ENCODE data around the gene DDX27.

DDX27 gene

GRCh38 chr20:49247792-49248191, 28.6 kb downstream of the DDX27 start:
- no peak for DNase-seq (ENCODE audit: low read depth in 2 of 2)

DNA sequence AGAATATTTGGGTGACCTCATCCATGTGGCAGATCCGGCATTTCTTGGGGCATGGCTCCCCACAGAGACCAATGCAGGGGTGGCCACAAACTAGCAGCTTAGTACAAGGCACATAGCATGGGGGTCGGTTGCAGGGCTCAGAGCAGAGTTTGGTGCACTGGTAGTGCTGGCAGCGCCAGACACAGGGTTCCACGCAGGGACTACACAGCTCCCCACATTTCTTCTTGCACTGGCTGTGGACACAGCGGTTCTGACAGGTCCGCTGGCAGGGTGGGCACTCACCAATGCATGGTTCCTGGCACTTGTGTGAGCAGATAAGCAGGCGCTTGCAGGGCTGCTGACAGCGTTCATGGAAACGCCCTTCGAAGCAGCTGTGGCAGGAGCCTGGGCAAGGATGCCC, 29.1 kb downstream of the DDX27 start:
- no peak for DNase-seq (ENCODE audit: low read depth in 2 of 2)

DNA sequence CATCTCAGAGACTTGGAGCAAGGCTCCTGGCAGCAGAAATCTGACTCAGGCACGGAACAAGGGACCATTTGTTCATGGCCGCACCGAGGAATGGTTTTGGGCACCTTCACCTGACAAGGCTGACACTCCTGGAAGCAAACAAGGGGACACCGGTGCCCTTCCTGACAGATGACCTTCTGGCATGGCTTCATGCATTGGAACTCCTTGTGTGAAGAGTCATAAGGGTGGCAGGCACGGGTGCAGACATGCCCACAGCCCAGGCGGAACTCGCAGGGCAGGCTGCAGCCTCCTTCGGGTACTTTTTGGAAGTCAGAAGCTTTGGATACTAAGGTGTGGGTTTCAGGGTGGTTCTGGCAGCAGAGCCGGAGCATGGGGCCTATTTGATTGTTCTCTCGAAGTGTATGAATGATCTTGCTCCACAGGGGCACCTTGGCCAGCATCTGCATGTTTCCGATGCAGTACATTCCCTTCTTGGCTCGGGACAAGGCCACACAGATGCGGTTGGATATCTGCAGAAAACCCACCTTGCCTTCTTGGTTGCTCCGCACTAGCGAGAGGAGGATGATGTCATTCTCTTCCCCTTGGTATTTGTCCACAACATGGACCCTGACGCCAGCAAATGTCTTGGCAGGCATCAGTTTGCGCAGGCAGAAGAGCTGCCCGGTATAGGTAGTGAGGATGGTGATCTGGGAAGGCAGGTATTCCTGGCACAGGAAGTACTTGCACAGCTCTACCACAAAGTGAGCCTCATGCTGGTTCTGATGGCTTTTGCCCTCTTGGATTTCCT, 29.9 kb downstream of the DDX27 start:
- DNase-seq (ENCODE audit: low read depth in 2 of 2) = no peak

GRCh38 chr20:49252556-49253350, 33.5 kb downstream of the DDX27 start:
- no peak for DNase-seq (ENCODE audit: low read depth in 2 of 2)

GRCh38 chr20:49256261-49256660, 37.0 kb downstream of the DDX27 start:
- no peak for DNase-seq (ENCODE audit: low read depth in 2 of 2)

- no peak for DNase-seq (ENCODE audit: low read depth in 2 of 2)
Measured at GRCh38 chr20:49259284-49259683, 40.1 kb downstream of the DDX27 start.

GRCh38 chr20:49259799-49260198, 40.6 kb downstream of the DDX27 start:
- DNase-seq (ENCODE audit: low read depth in 2 of 2) = no peak

DNA sequence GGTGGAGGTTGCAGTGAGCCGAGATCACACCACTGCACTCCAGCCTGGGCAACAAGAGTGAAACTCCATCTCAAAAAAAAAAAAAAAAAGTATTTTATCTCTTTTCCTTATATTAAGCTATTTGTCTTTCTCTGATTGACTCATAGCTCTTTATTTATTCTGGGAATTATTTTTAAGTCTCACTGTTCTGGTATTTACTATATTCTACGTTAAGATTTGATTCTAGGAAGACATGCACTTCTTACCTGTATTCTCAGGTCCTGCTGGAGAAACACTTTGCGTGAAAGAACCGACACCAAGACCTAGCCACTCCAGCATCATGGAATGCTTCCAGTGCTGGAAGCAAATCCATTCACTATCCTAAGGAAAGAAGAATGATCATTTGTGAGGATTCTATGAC, 41.0 kb downstream of the DDX27 start:
- no peak for DNase-seq (ENCODE audit: low read depth in 2 of 2)

- no peak for DNase-seq (ENCODE audit: low read depth in 2 of 2)
Measured at GRCh38 chr20:49261173-49261572, 42.0 kb downstream of the DDX27 start.

GRCh38 chr20:49262444-49262843, 43.2 kb downstream of the DDX27 start:
- DNase-seq (ENCODE audit: low read depth in 2 of 2) = no peak

- no peak for DNase-seq (ENCODE audit: low read depth in 2 of 2)
Measured at GRCh38 chr20:49267327-49267726, 48.1 kb downstream of the DDX27 start.

DNA sequence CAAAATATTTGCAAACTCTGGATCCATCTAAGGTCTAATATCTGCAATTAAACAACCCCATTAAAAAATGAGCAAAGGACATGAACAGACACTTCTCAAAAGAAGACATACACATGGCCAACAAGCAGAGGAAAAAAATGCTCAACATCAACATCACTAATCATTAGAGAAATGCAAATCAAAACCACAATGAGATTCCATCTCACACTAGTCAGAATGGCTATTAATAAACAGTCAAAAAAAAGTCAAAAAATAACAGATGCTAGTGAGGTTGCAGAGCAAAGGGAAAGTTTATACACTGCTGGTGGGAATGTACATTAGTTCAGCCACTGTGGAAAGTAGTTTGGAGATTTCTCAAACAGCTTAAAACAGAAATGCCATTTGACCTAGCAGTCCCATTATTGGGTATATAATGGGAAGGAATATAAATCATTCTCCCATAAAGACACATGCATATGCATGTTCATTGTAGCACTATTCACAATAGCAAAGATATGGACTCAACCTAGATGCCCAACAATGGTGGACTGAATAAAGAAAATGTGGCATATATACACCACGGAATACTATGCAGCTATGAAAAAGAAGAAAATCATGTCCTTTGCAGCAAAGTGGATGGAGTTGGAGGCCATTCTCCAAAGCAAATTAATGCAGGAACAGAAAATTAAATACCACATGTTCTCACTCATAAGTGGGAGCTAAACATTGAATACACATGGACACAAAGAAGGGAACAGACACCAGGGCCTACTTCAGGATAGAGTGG, 49.6 kb downstream of the DDX27 start:
- no peak for DNase-seq (ENCODE audit: low read depth in 2 of 2)

DNA sequence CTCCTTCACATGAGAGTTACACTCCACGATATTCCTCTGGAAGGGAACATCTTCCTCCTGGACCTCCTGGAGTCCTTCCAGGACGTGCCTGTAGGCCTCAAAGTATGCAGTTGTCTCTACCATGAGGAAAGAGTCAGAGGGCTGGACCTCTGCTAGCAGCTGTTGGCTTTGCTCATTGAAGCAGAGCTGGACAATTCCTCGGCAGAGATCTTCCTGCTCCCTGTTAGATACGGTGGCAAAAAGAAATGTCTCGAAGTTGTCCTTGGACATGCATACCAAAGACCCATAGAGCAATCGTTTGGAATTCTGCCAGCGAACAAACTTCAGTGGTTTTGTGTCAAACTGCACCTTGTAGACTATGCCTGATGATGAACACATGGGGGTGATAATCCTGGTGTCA, 51.0 kb downstream of the DDX27 start:
- DNase-seq (ENCODE audit: low read depth in 2 of 2) = no peak

DNA sequence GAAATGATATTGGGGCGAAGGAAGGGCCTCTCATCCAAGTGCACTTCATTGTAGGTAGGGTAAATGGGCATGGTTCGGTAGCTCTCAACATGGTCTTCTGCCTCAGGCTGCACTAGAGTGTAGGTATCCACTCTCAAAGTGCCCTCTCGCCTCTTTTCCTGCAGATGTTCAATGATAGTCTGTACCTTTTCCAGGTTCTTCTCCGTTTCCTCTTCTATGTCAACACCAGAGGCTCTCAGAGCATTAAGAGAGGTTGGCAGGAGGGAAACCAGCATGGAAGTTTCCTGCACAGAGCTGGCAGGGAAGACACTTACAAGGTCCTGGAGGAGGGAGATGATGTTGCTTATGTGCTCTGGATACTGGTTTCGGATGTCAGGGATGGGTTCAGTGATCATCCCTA, 51.5 kb downstream of the DDX27 start:
- DNase-seq (ENCODE audit: low read depth in 2 of 2) = no peak

- DNase-seq (ENCODE audit: low read depth in 2 of 2) = no peak
Measured at GRCh38 chr20:49272654-49273053, 53.4 kb downstream of the DDX27 start.

DNA sequence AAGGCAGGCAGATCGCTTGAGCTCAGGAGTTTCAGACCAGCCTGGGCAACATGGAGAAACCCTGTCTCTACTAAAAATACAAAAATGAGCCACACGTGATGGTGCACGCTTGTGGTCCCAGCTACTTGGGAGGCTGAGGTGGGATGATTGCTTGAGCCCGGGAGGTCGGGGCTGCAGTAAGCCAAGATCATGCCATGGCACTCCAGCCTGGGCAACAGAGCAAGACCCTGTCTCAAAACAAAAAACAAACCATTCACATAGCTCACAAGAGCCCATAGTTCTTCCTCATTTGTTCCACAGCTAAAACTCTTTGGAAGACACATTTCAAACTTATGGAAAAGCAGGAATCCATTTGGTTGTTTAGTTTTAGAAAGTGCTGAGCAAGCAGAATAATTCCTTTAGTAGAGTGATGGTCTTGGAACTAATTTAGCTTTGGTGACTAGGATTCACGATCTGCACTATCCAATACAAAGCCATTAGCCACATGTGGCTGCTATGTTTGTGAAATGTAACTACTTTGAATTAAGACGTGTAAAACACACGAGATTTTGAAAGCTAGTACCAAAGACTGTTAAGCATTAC, 54.6 kb downstream of the DDX27 start:
- DNase-seq (ENCODE audit: low read depth in 2 of 2) = no peak

- no peak for DNase-seq (ENCODE audit: low read depth in 2 of 2)
Measured at GRCh38 chr20:49275216-49275615, 56.0 kb downstream of the DDX27 start.

- DNase-seq (ENCODE audit: low read depth in 2 of 2) = no peak
Measured at GRCh38 chr20:49275636-49276035, 56.4 kb downstream of the DDX27 start.

GRCh38 chr20:49276161-49276960, 57.1 kb downstream of the DDX27 start:
- DNase-seq (ENCODE audit: low read depth in 2 of 2) = peak in 1 of 2 donors; percentile 12

- DNase-seq (ENCODE audit: low read depth in 2 of 2) = peak; percentile 8 to 13
Measured at GRCh38 chr20:49276961-49277785, 58.0 kb downstream of the DDX27 start.

DNA sequence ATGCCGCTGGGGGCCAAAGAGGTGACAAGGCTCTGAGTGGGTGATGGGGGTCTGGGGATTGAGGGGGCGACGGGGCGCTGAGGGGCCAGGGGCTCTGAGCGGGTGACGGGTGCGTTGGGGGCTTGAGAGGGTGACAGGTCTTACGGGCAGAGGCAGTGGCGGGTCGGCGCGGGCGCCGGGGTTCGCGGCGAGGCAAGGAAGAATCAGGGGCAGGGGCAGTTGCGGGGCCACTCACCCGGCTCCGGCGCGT, 58.5 kb downstream of the DDX27 start:
- DNase-seq (ENCODE audit: low read depth in 2 of 2) = no peak
